Sigmoid colon (tissue), 7 donors: ENCODE data around the gene ADAM33. TPM values are rescaled to one million over a fixed set of nuclear protein-coding genes. Genes with fewer than 3 reads are reported as not detected.
A peak's percentile ranks its signal among the peaks of the same experiment; 100 is the strongest.

Source experiments
- DNase-seq: peaks from one replicate; pipeline ENCODE4 v3.0.0-alpha.2; 2019
- H3K27ac ChIP-seq, 4 donors: fragments of 200-600 bp; sonication (generic); one replicate each; pipeline ENCODE4 v1.5.1; 2016 to 2019; ENCODE audit warnings: mild to moderate bottlenecking in 1 of 4
- H3K27me3 ChIP-seq, 3 donors: fragments of 200-600 bp; sonication (generic); one replicate each; pipeline ENCODE4 v1.5.1; 2019; ENCODE audit warnings: mild to moderate bottlenecking in 1 of 3
- H3K36me3 ChIP-seq, 4 donors: fragments of 200-600 bp; sonication (generic); one replicate each; pipeline ENCODE4 v1.5.1; 2016 to 2019
- H3K4me1 ChIP-seq, 4 donors: fragments of 200-600 bp; sonication (generic); one replicate each; pipeline ENCODE4 v1.5.1; 2017 to 2019
- H3K4me3 ChIP-seq, 4 donors: fragments of 200-600 bp; sonication (generic); one replicate each; pipeline ENCODE4 v1.5.1; 2017 to 2019; ENCODE audit warnings: mild to moderate bottlenecking in 2 of 4, moderate library complexity in 1 of 4
- H3K9me3 ChIP-seq, 4 donors: fragments of 200-600 bp in 3 of 4; sonication (generic) in 3 of 4; one replicate each; pipeline versions ENCODE4 v1.5.1 to v1.6.1; 2013 to 2019
- CTCF ChIP-seq, 4 experiments: fragments of 450-650 bp in 3 of 4; fragments of 200-600 bp in 1 of 4; IDR thresholded peaks; one replicate each; pipeline ENCODE4 v1.5.1; 2016 to 2019; ENCODE audit warnings: antibody characterized with exemption in 4 of 4, mild to moderate bottlenecking in 3 of 4, moderate library complexity in 2 of 4
- EP300 ChIP-seq, 4 donors: sonication (generic); formaldehyde crosslinking; IDR thresholded peaks; one replicate each; pipeline ENCODE4 v1.6.1; 2017; ENCODE audit warnings: antibody characterized with exemption in 4 of 4
- POLR2A ChIP-seq, 2 donors: fragments of 450-650 bp; IDR thresholded peaks; one replicate each; pipeline ENCODE4 v1.6.1; 2016; ENCODE audit warnings: antibody characterized with exemption in 2 of 2, mild to moderate bottlenecking in 2 of 2, moderate library complexity in 2 of 2
- POLR2AphosphoS5 ChIP-seq, 4 donors: sonication (generic); formaldehyde crosslinking; IDR thresholded peaks; one replicate each; pipeline ENCODE4 v1.6.1; 2017; ENCODE audit warnings: antibody characterized with exemption in 4 of 4
- WGBS, 2 donors: extraction: QIAGEN DNeasy Blood & Tissue Kit; methylation state at CpG; one replicate each; pipeline ENCODE4 v1.1.7; 2013; 5-methylcytosine and 5-hydroxymethylcytosine counted together
- intact Hi-C: fragments of 100-400 bp; cut with DNase I; formaldehyde crosslinking; loops from one replicate; pipeline ENCODE4 v1.15.1; 2023
- polyA plus RNA-seq, 3 donors: library from polyadenylated mRNA; stranded (reverse); fragments of 200-250 nt; gene quantifications; one replicate each; pipeline ENCODE4 v1.2.3, GENCODE V29; 2013
- total RNA-seq, 4 donors: library from RNA; depleted of rRNA; stranded (reverse); fragments of >200 nt; gene quantifications; one replicate each; pipeline ENCODE4 v1.1.0, GENCODE V29; 2016
- donor health status: healthy with polysubstance abuse.
- donor health status: Bipolar disorder and iron deficiency.
- donor health status: healthy.

ADAM33 gene
- total and polyA plus RNA-seq, 7 donors: 0.69 to 484 (median 49.9) TPM

- Histone ChIP-seq H3K27me3 (no peaks in the 10 kb centered on the region), H3K9me3 (no peaks in the 10 kb centered on the region), H3K36me3 (peaks cover 0 to 18% (median 7%) of the 10 kb centered on the region in 4 donors), H3K27ac (peak overlapping the region; percentile 86 to 97 (median 94)), H3K4me1 (peaks cover 0 to 62% (median 57%) of the 10 kb centered on the region in 4 donors), H3K4me3 (peak overlapping the region in 3 of 4 donors; percentile 66 to 76 (median 75))
- 80 to 82% methylated on average over 14 of the region's 14 CpGs for WGBS, 2 donors
- TF ChIP-seq POLR2A (IDR thresholded peaks at IDR 0.05): no peak
- no peak for TF ChIP-seq POLR2AphosphoS5 (IDR thresholded peaks at IDR 0.05)
- no peak for TF ChIP-seq EP300 (IDR thresholded peaks at IDR 0.05)
- TF ChIP-seq CTCF (IDR thresholded peaks at IDR 0.05): no peak
- peak; percentile 68 for DNase-seq
- intact Hi-C loops: loop anchor here (5.0 kb wide), 1 partner anchor 88 kb away; the partner anchor contains the start of gene ADISSP
These were observed 2.7 kb downstream of the ADAM33 start for GRCh38 chr20:3678856-3679720.

DNA sequence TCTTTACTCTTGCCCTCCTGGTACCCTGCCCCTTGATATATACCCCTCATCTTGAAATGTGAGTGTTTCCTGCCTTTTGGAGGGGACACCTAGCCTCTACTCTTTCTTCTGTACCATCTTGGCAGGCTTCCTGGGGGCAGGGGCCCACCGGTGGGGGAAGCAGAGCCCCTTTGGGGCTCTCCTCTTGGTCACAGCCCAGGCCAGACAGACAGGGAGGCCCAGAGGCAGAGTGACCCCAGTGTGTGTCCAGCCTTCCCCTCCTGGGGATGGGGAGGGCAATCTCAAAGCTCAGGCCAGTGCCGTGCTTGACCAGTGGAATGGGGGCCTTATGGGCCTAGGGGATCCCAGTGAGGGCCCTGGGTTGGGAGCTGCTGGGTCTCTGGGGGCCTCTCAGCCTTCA, 3.6 kb downstream of the ADAM33 start:
- intact Hi-C loops: loop anchor here (5.0 kb wide), 1 partner anchor 89 kb away; the partner anchor contains the start of gene ADISSP
- no peak overlapping the region for H3K4me3 ChIP-seq
- H3K9me3 ChIP-seq: no peaks in the 10 kb centered on the region
- 71 to 73% methylated on average over 2 of the region's 2 CpGs for WGBS, 2 donors
- H3K27ac ChIP-seq: peak overlapping the region; percentile 86 to 97 (median 94)
- TF ChIP-seq EP300 (IDR thresholded peaks at IDR 0.05) (no peak), POLR2A (IDR thresholded peaks at IDR 0.05) (no peak), POLR2AphosphoS5 (IDR thresholded peaks at IDR 0.05) (no peak), CTCF (IDR thresholded peaks at IDR 0.05) (no peak)
- H3K27me3 ChIP-seq: no peaks in the 10 kb centered on the region
- peaks cover 0 to 27% (median 11%) of the 10 kb centered on the region in 4 donors for H3K36me3 ChIP-seq
- peaks cover 0 to 62% (median 57%) of the 10 kb centered on the region in 4 donors for H3K4me1 ChIP-seq
- DNase-seq: peak; percentile 65

GRCh38 chr20:3677733-3678132, 4.1 kb downstream of the ADAM33 start:
- H3K27ac ChIP-seq: peak overlapping the region; percentile 86 to 97 (median 94)
- H3K4me3 ChIP-seq: peak overlapping the region in 1 of 4 donors; percentile 15
- H3K9me3 ChIP-seq: no peaks in the 10 kb centered on the region
- TF ChIP-seq EP300 (IDR thresholded peaks at IDR 0.05) (no peak), POLR2A (IDR thresholded peaks at IDR 0.05) (no peak), POLR2AphosphoS5 (IDR thresholded peaks at IDR 0.05) (peak in 2 of 4 donors; percentile 11 to 27), CTCF (IDR thresholded peaks at IDR 0.05) (no peak)
- DNase-seq: peak; percentile 92
- 67% methylated on average over 8 of the region's 8 CpGs for WGBS, 2 donors
- intact Hi-C loops: loop anchor here (5.0 kb wide), 1 partner anchor 90 kb away; the partner anchor contains the start of gene ADISSP
- peaks cover 0 to 62% (median 57%) of the 10 kb centered on the region in 4 donors for H3K4me1 ChIP-seq
- H3K36me3 ChIP-seq: peaks cover 0 to 31% (median 14%) of the 10 kb centered on the region in 4 donors
- H3K27me3 ChIP-seq: no peaks in the 10 kb centered on the region

- Histone ChIP-seq H3K9me3 (no peaks in the 10 kb centered on the region), H3K36me3 (peaks cover 0 to 55% (median 35%) of the 10 kb centered on the region in 4 donors), H3K27me3 (peaks cover 0 to 5% (median 0%) of the 10 kb centered on the region in 3 donors), H3K4me3 (no peak overlapping the region), H3K27ac (no peak overlapping the region), H3K4me1 (peaks cover 0 to 49% (median 42%) of the 10 kb centered on the region in 4 donors)
- DNase-seq: no peak
- no peak for TF ChIP-seq POLR2AphosphoS5 (IDR thresholded peaks at IDR 0.05)
- WGBS, 2 donors: 47 to 59% methylated on average over 13 of the region's 13 CpGs
- intact Hi-C loops: loop anchor here (5.0 kb wide), 1 partner anchor 92 kb away; the partner anchor contains the start of gene ADISSP
These were observed 6.6 kb downstream of the ADAM33 start for GRCh38 chr20:3674995-3675900.
